ENCODE measurements around the gene SLC5A6.

The SLC5A6 gene

GRCh38 chr2:27211943-27212625 lies at the start of gene SLC5A6, which contains the start of gene ATRAID (continued):
- peak; percentile 84; the same call in 1 of the 2 replicates for TF ChIP-seq ZNF561 (tag by site-specific recombination; IDR thresholded peaks at IDR 0.05; ENCODE audit: borderline replicate concordance)
- peak; percentile 86 for TF ChIP-seq YY1 (tag by site-specific recombination; IDR thresholded peaks at IDR 0.05)
- TF ChIP-seq ZNF600 (tag by site-specific recombination; IDR thresholded peaks at IDR 0.05), result peak; percentile 96
- no peak for TF ChIP-seq ZNF362 (tag by site-specific recombination; IDR thresholded peaks at IDR 0.05)
- TF ChIP-seq ZNF175 (tag by site-specific recombination; IDR thresholded peaks at IDR 0.05), result no peak
- peak; percentile 32; the same call in 1 of the 2 replicates for TF ChIP-seq KLF9 (tag by site-specific recombination; IDR thresholded peaks at IDR 0.05; ENCODE audit: low read depth)
- TF ChIP-seq ZBTB10 (tag by site-specific recombination; IDR thresholded peaks at IDR 0.05), result no peak
- peak; percentile 77 for TF ChIP-seq SP7 (tag by site-specific recombination; IDR thresholded peaks at IDR 0.05)
- TF ChIP-seq ZNF324 (tag by site-specific recombination; IDR thresholded peaks at IDR 0.05), result peak; percentile 66; the same call in 1 of the 2 replicates
- peak; percentile 92 for TF ChIP-seq ZBTB11 (tag by site-specific recombination; conservative IDR thresholded peaks at IDR 0.05; ENCODE audit: low read depth)
- TF ChIP-seq ZNF121 (tag by site-specific recombination; IDR thresholded peaks at IDR 0.05), result peak; percentile 10; the same call in 1 of the 2 replicates
- no peak for TF ChIP-seq TRIM28 (IDR thresholded peaks at IDR 0.05; ENCODE audit: borderline replicate concordance, low read length)
- TF ChIP-seq ZSCAN30 (tag by site-specific recombination; IDR thresholded peaks at IDR 0.05), result 0 out of 2 replicates have a peak, but pooled peaks have one; percentile 53
- TF ChIP-seq ZNF830 (tag by site-specific recombination; IDR thresholded peaks at IDR 0.05; ENCODE audit: low read depth), result no peak
- peak; percentile 89 for TF ChIP-seq ZBTB26 (tag by site-specific recombination; optimal IDR thresholded peaks at IDR 0.05)
- TF ChIP-seq SP2 (tag by site-specific recombination; IDR thresholded peaks at IDR 0.05), result peak; percentile 62
- 0 out of 2 replicates have a peak, but pooled peaks have one; percentile 29 for TF ChIP-seq ZFP37 (tag by site-specific recombination; IDR thresholded peaks at IDR 0.05)
- 0 out of 2 replicates have a peak, but pooled peaks have one; percentile 85 for TF ChIP-seq ZNF501 (tag by site-specific recombination; IDR thresholded peaks at IDR 0.05)
- peak; percentile 16; the same call in 1 of the 2 replicates for TF ChIP-seq CTCF (tag by site-specific recombination; IDR thresholded peaks at IDR 0.05)
- TF ChIP-seq ZNF37A (tag by site-specific recombination; IDR thresholded peaks at IDR 0.05), result no peak
- TF ChIP-seq KLF7 (tag by site-specific recombination; IDR thresholded peaks at IDR 0.05; ENCODE audit: borderline replicate concordance), result 0 out of 2 replicates have a peak, but pooled peaks have one; percentile 57
- TF ChIP-seq ZNF518A (tag by site-specific recombination; conservative IDR thresholded peaks at IDR 0.05; ENCODE audit: low read depth), result peak; percentile 37
- no peak for TF ChIP-seq ZNF677 (tag by site-specific recombination; IDR thresholded peaks at IDR 0.05)
- no peak for TF ChIP-seq ZIC2 (tag by site-specific recombination; IDR thresholded peaks at IDR 0.05)
